Lower leg skin (tissue), 3 donors: ENCODE results near the gene KISS1R.

ENCODE experiments used
- POLR2A ChIP-seq, 2 donors: fragments of 450-650 bp; IDR thresholded peaks; one replicate each; pipeline ENCODE4 v1.6.1; 2016 to 2017; ENCODE audit warnings: antibody characterized with exemption in 2 of 2, mild to moderate bottlenecking in 1 of 2, moderate library complexity in 1 of 2
- TF ChIP-seq, protein P1 (sequence below), 3 donors: fragments of 450-650 bp; IDR thresholded peaks; one replicate each; pipeline ENCODE4 v1.5.1; 2016; ENCODE audit warnings: antibody characterized with exemption in 3 of 3, mild to moderate bottlenecking in 3 of 3, moderate library complexity in 2 of 3

DNA sequence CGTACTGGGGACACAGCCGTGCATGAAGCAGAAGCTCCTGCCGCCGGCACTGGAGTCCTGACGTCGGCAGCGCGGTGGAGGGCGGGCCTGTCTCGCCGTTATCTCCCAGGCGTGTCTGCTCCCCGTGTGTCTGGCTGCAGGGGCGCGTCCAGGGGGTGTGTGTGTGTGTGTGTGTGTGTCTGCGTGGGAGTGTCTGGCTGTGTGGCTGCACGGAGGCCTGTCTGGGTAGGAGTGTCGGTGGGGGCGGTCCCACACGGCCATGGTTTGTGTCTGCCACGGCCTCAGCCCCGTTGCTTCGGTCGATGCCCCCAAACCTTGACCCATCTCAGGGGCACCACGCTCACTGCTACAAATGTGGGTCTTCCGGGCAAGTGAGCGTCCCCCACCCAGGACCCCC lies 27.0 kb downstream of the KISS1R start:
- TF ChIP-seq, protein P1, sequence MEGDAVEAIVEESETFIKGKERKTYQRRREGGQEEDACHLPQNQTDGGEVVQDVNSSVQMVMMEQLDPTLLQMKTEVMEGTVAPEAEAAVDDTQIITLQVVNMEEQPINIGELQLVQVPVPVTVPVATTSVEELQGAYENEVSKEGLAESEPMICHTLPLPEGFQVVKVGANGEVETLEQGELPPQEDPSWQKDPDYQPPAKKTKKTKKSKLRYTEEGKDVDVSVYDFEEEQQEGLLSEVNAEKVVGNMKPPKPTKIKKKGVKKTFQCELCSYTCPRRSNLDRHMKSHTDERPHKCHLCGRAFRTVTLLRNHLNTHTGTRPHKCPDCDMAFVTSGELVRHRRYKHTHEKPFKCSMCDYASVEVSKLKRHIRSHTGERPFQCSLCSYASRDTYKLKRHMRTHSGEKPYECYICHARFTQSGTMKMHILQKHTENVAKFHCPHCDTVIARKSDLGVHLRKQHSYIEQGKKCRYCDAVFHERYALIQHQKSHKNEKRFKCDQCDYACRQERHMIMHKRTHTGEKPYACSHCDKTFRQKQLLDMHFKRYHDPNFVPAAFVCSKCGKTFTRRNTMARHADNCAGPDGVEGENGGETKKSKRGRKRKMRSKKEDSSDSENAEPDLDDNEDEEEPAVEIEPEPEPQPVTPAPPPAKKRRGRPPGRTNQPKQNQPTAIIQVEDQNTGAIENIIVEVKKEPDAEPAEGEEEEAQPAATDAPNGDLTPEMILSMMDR (IDR thresholded peaks at IDR 0.05): no peak
- no peak for TF ChIP-seq POLR2A (IDR thresholded peaks at IDR 0.05)
